Measurements from ENCODE around the gene TRAF2.
A peak's percentile ranks its signal among the peaks of the same experiment; 100 is the strongest.

The TRAF2 gene

DNA sequence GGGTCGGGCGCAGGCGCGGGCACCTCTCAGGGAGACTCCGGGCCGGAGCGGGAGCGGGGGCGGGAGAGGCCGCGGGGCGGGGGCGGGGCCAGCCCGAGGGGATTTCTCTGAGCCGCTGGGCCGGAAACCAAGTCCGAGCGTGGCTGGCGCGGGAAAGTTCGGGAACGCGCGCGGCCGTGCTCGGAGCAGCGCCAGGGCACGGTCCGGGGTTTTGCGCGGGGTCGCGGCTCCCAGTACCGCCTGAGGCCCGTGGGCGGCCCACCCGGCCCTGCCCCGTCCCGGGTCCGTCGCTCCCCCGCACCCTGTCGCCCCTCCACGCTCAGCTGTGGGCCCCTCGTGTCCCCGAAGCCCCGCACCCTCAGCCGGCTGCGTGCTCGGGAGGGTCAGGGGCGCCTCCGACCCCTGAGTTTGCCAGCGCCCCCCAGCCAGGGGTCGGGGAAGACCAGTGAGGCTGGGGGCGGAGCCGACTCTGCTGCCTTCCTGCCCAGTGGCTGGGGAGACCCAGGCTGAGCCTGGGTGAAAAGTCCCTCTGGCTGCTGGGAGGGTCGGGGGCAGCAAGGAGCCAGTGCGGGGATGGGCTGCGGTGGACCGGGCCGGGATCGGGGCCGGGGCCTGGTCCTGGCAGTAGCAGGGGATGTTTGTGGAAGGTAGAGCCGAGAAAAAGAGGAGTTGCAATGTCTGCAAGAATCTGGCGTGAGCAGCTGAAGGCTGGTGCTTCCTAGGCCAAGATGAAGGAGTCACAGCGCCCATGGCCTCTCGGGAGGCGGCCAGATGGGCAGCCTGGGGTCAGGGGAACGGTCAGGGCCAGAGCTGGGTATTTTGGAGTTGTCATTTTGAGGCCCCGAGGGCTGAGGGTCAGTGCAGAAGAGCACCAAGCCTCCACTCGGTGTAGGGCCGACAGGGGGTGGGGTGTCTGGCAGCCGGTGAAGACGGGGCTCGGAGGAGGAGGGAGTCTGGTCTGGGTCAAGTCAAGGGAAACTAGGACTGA lies 588 bp downstream of the TRAF2 start:
- TF ChIP-seq FOXP2 (optimal IDR thresholded peaks at IDR 0.05; ENCODE audit: control extremely low read depth, extremely low read length, insufficient read depth) (no peak), EZH2 (IDR thresholded peaks at IDR 0.05) (no peak), POLR2AphosphoS5 (IDR thresholded peaks at IDR 0.05; ENCODE audit: borderline replicate concordance, low read depth, low read length) (no peak)
- peaks cover 7% of the 10 kb centered on the region; the same call in 1 of the 2 replicates for H3K36me3 ChIP-seq (ENCODE audit: insufficient read depth, low read length)
- DNase-seq (ENCODE audit: low read depth, low spot score): no peak
- peak overlapping the region; percentile 54; the same call in 1 of the 2 replicates for H3K27ac ChIP-seq
- H3K9me3 ChIP-seq (ENCODE audit: low read depth, low read length): no peaks in the 10 kb centered on the region
- peak overlapping the region; percentile 89 for H3K9ac ChIP-seq (ENCODE audit: insufficient read length)
- peak overlapping the region; percentile 94 for H3K4me3 ChIP-seq

DNA sequence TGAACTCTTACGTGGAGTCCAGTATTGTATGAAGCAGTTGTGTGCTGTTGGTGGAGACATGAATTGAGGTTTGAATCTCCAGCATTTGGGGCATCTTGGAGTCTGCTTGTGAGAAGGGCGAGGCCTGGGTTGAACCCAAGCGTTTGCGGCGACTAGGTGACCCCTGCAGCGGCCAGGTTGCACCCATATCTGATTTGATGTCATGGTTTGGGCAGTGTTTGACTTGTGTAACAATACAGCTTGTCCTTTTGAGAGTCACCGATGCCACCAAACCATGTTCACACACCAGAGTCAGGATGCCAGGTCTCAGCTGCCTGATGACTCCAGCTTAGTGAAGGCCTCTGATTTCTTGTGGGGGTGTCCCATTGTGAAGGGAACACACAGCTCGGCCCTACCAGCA lies 2.1 kb downstream of the TRAF2 start:
- no peak for DNase-seq (ENCODE audit: low read depth, low spot score)
- Histone ChIP-seq H3K9ac (ENCODE audit: insufficient read length) (no peak overlapping the region), H3K4me3 (no peak overlapping the region), H3K27ac (no peak overlapping the region), H3K9me3 (ENCODE audit: low read depth, low read length) (no peaks in the 10 kb centered on the region), H3K36me3 (ENCODE audit: insufficient read depth, low read length) (peaks cover 7% of the 10 kb centered on the region; the same call in 1 of the 2 replicates)
- TF ChIP-seq EZH2 (IDR thresholded peaks at IDR 0.05) (no peak), POLR2AphosphoS5 (IDR thresholded peaks at IDR 0.05; ENCODE audit: borderline replicate concordance, low read depth, low read length) (no peak), FOXP2 (optimal IDR thresholded peaks at IDR 0.05; ENCODE audit: control extremely low read depth, extremely low read length, insufficient read depth) (no peak)

DNA sequence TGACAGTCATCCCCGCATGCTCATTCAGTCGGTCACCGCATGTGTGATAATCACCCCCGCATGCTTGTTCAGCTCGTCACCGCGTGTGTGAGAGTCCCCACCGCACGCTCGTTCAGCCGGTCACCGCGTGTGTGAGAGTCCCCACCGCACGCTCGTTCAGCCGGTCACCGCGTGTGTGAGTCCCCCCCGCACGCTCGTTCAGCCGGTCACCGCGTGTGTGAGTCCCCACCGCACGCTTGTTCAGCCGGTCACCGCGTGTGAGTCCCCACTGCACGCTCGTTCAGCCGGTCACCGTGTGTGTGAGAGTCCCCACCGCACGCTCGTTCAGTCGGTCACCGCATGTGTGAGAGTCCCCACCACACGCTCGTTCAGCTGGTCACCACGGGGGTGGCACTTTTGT lies 3.5 kb downstream of the TRAF2 start:
- DNase-seq (ENCODE audit: low read depth, low spot score): no peak
- Histone ChIP-seq H3K27ac (no peak overlapping the region), H3K4me3 (no peak overlapping the region), H3K9ac (ENCODE audit: insufficient read length) (no peak overlapping the region), H3K36me3 (ENCODE audit: insufficient read depth, low read length) (peaks cover 7% of the 10 kb centered on the region; the same call in 1 of the 2 replicates), H3K9me3 (ENCODE audit: low read depth, low read length) (no peaks in the 10 kb centered on the region)
- no peak for TF ChIP-seq EZH2 (IDR thresholded peaks at IDR 0.05)
- no peak for TF ChIP-seq FOXP2 (optimal IDR thresholded peaks at IDR 0.05; ENCODE audit: control extremely low read depth, extremely low read length, insufficient read depth)
- TF ChIP-seq POLR2AphosphoS5 (IDR thresholded peaks at IDR 0.05; ENCODE audit: borderline replicate concordance, low read depth, low read length): no peak; the same call in 1 of the 2 replicates

DNA sequence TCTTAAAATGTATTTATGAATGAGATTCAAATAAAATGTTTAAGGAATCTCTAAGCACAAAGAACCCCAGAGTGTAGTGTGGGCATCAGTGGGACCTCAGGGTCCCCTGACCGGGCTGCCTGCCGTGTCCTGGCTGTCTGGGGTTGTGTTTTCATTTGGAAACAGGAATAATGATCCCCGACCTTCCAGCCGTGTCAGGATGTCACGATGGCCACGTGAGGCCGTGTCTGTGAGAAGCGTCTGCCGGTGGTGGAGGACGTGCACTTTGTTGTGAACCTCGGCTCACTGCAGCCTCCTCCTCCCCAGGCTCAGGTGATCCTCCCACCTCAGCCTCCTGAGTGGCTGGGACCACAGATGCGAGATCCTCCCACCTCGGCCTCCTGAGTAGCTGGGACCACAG lies 4.3 kb downstream of the TRAF2 start:
- Histone ChIP-seq H3K9ac (ENCODE audit: insufficient read length) (no peak overlapping the region), H3K36me3 (ENCODE audit: insufficient read depth, low read length) (peaks cover 7% of the 10 kb centered on the region; the same call in 1 of the 2 replicates), H3K27ac (no peak overlapping the region), H3K4me3 (no peak overlapping the region), H3K9me3 (ENCODE audit: low read depth, low read length) (no peaks in the 10 kb centered on the region)
- no peak for TF ChIP-seq FOXP2 (optimal IDR thresholded peaks at IDR 0.05; ENCODE audit: control extremely low read depth, extremely low read length, insufficient read depth)
- no peak for TF ChIP-seq POLR2AphosphoS5 (IDR thresholded peaks at IDR 0.05; ENCODE audit: borderline replicate concordance, low read depth, low read length)
- TF ChIP-seq EZH2 (IDR thresholded peaks at IDR 0.05): no peak
- DNase-seq (ENCODE audit: low read depth, low spot score): no peak

DNA sequence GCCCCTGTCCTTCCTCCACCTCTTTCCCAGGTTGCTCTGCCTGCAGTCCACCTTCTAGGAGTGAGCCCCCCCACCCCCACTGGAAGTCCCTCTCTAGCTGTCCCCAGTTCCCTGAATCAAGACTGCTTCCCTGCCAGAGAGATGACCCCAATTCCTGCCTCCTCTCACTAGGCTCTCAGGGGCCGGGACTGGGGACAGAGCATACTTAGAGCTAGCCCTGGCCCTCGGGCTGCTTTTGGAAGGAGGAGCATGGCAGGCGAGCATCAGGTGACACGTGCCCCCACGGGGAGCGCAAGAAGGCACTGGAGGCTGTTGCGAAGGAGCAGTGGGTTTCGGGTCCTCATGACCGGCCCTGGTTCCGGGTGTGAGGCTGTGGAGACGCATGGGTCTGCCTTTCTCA lies 9.7 kb downstream of the TRAF2 start:
- no peak for TF ChIP-seq POLR2AphosphoS5 (IDR thresholded peaks at IDR 0.05; ENCODE audit: borderline replicate concordance, low read depth, low read length)
- TF ChIP-seq FOXP2 (optimal IDR thresholded peaks at IDR 0.05; ENCODE audit: control extremely low read depth, extremely low read length, insufficient read depth): no peak
- no peak for TF ChIP-seq EZH2 (IDR thresholded peaks at IDR 0.05)
- DNase-seq (ENCODE audit: low read depth, low spot score): no peak
- peaks cover 22% of the 10 kb centered on the region for H3K36me3 ChIP-seq (ENCODE audit: insufficient read depth, low read length)
- H3K4me3 ChIP-seq: no peak overlapping the region
- no peaks in the 10 kb centered on the region for H3K9me3 ChIP-seq (ENCODE audit: low read depth, low read length)
- no peak overlapping the region for H3K27ac ChIP-seq
- H3K9ac ChIP-seq (ENCODE audit: insufficient read length): no peak overlapping the region

DNA sequence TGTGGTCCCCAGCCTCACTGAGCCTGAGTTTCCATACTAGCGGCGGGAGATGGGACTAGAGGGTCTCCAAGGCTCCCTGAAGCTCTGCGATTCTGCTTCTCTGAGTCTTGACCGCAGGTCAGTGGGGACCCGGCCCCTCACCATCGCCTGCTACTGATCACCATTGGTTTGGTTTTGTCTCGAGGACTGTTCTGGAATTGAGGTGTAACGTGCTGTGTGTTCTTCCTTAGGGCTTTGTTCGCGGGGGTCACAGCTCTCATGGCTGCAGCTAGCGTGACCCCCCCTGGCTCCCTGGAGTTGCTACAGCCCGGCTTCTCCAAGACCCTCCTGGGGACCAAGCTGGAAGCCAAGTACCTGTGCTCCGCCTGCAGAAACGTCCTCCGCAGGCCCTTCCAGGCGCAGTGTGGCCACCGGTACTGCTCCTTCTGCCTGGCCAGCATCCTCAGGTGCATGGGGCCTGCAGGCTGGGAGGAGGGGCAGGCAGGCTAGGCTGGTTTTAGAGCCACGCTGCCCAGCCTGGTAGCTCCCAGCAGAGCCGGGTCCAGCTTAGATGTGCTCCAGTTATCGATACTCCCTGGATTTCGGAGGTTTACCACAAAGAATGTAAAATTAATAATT lies 12.3 kb downstream of the TRAF2 start:
- Histone ChIP-seq H3K4me3 (no peak overlapping the region), H3K27ac (no peak overlapping the region), H3K9me3 (ENCODE audit: low read depth, low read length) (no peaks in the 10 kb centered on the region), H3K9ac (ENCODE audit: insufficient read length) (no peak overlapping the region), H3K36me3 (ENCODE audit: insufficient read depth, low read length) (peaks cover 38% of the 10 kb centered on the region)
- TF ChIP-seq POLR2AphosphoS5 (IDR thresholded peaks at IDR 0.05; ENCODE audit: borderline replicate concordance, low read depth, low read length) (no peak), EZH2 (IDR thresholded peaks at IDR 0.05) (no peak), FOXP2 (optimal IDR thresholded peaks at IDR 0.05; ENCODE audit: control extremely low read depth, extremely low read length, insufficient read depth) (no peak)
- DNase-seq (ENCODE audit: low read depth, low spot score): no peak

DNA sequence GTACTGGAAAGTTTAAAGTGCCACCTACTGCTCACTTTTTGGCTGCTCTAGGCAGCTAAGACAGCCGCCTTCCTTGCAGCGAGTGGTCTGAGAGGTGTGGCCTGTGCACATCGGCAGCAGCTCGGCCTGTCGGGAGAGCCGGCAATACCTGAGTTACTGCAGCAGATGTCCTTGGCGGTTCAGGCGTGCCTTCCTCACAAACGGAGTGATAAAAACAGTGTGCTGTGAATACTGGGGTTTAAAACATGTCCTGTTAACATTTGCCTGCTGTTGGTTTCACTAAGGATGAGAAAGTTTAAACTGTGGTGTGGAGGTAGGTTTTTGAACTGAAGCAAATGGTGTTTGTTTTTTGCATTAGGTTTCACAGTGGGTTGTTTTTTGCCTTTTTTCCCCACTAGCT lies 12.9 kb downstream of the TRAF2 start:
- Histone ChIP-seq H3K36me3 (ENCODE audit: insufficient read depth, low read length) (peaks cover 38% of the 10 kb centered on the region), H3K4me3 (no peak overlapping the region), H3K9me3 (ENCODE audit: low read depth, low read length) (no peaks in the 10 kb centered on the region), H3K9ac (ENCODE audit: insufficient read length) (no peak overlapping the region), H3K27ac (no peak overlapping the region)
- DNase-seq (ENCODE audit: low read depth, low spot score): no peak
- TF ChIP-seq FOXP2 (optimal IDR thresholded peaks at IDR 0.05; ENCODE audit: control extremely low read depth, extremely low read length, insufficient read depth) (no peak), POLR2AphosphoS5 (IDR thresholded peaks at IDR 0.05; ENCODE audit: borderline replicate concordance, low read depth, low read length) (no peak), EZH2 (IDR thresholded peaks at IDR 0.05) (no peak)

DNA sequence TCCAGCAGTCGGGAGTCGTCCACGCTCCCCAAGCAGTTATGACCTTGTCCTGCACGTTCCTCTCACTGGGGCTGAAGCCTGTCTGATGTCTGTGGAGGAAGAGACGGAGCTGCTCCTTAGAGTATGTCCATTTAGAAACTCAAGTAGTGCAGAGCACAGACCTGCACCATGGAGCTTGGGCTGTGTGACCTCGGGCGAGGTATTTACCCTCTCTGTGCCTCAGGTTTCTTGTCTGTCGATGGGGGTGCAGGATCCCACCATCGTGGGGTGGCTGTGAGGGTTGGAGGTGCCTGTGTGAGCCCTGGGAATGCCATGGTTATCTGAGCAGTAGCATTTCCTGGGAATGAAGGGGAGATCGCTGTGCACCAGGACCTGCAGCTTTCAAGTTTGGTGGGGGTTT lies 14.2 kb downstream of the TRAF2 start:
- H3K9ac ChIP-seq (ENCODE audit: insufficient read length): no peak overlapping the region
- H3K4me3 ChIP-seq: no peak overlapping the region
- H3K27ac ChIP-seq: no peak overlapping the region
- H3K9me3 ChIP-seq (ENCODE audit: low read depth, low read length): no peaks in the 10 kb centered on the region
- H3K36me3 ChIP-seq (ENCODE audit: insufficient read depth, low read length): peaks cover 49% of the 10 kb centered on the region
- no peak for TF ChIP-seq POLR2AphosphoS5 (IDR thresholded peaks at IDR 0.05; ENCODE audit: borderline replicate concordance, low read depth, low read length)
- TF ChIP-seq EZH2 (IDR thresholded peaks at IDR 0.05): no peak
- TF ChIP-seq FOXP2 (optimal IDR thresholded peaks at IDR 0.05; ENCODE audit: control extremely low read depth, extremely low read length, insufficient read depth): no peak
- no peak for DNase-seq (ENCODE audit: low read depth, low spot score)

Measured in SK-N-MC (cell line).